Sigmoid colon (tissue), 7 donors: ENCODE results near the gene RAB7A. TPM values are rescaled to one million over a fixed set of nuclear protein-coding genes. Genes with fewer than 3 reads are reported as not detected.

Source experiments
- DNase-seq: peaks from one replicate; pipeline ENCODE4 v3.0.0-alpha.2; 2019
- H3K27ac ChIP-seq, 4 donors: fragments of 200-600 bp; sonication (generic); one replicate each; pipeline ENCODE4 v1.5.1; 2016 to 2019; ENCODE audit warnings: mild to moderate bottlenecking in 1 of 4
- H3K27me3 ChIP-seq, 3 donors: fragments of 200-600 bp; sonication (generic); one replicate each; pipeline ENCODE4 v1.5.1; 2019; ENCODE audit warnings: mild to moderate bottlenecking in 1 of 3
- H3K36me3 ChIP-seq, 4 donors: fragments of 200-600 bp; sonication (generic); one replicate each; pipeline ENCODE4 v1.5.1; 2016 to 2019
- H3K4me1 ChIP-seq, 4 donors: fragments of 200-600 bp; sonication (generic); one replicate each; pipeline ENCODE4 v1.5.1; 2017 to 2019
- H3K4me3 ChIP-seq, 4 donors: fragments of 200-600 bp; sonication (generic); one replicate each; pipeline ENCODE4 v1.5.1; 2017 to 2019; ENCODE audit warnings: mild to moderate bottlenecking in 2 of 4, moderate library complexity in 1 of 4
- H3K9me3 ChIP-seq, 4 donors: fragments of 200-600 bp in 3 of 4; sonication (generic) in 3 of 4; one replicate each; pipeline versions ENCODE4 v1.5.1 to v1.6.1; 2013 to 2019
- CTCF ChIP-seq, 4 experiments: fragments of 450-650 bp in 3 of 4; fragments of 200-600 bp in 1 of 4; IDR thresholded peaks; one replicate each; pipeline ENCODE4 v1.5.1; 2016 to 2019; ENCODE audit warnings: antibody characterized with exemption in 4 of 4, mild to moderate bottlenecking in 3 of 4, moderate library complexity in 2 of 4
- EP300 ChIP-seq, 4 donors: sonication (generic); formaldehyde crosslinking; IDR thresholded peaks; one replicate each; pipeline ENCODE4 v1.6.1; 2017; ENCODE audit warnings: antibody characterized with exemption in 4 of 4
- POLR2A ChIP-seq, 2 donors: fragments of 450-650 bp; IDR thresholded peaks; one replicate each; pipeline ENCODE4 v1.6.1; 2016; ENCODE audit warnings: antibody characterized with exemption in 2 of 2, mild to moderate bottlenecking in 2 of 2, moderate library complexity in 2 of 2
- POLR2AphosphoS5 ChIP-seq, 4 donors: sonication (generic); formaldehyde crosslinking; IDR thresholded peaks; one replicate each; pipeline ENCODE4 v1.6.1; 2017; ENCODE audit warnings: antibody characterized with exemption in 4 of 4
- WGBS, 2 donors: extraction: QIAGEN DNeasy Blood & Tissue Kit; methylation state at CpG; one replicate each; pipeline ENCODE4 v1.1.7; 2013; 5-methylcytosine and 5-hydroxymethylcytosine counted together
- intact Hi-C: fragments of 100-400 bp; cut with DNase I; formaldehyde crosslinking; loops from one replicate; pipeline ENCODE4 v1.15.1; 2023
- polyA plus RNA-seq, 3 donors: library from polyadenylated mRNA; stranded (reverse); fragments of 200-250 nt; gene quantifications; one replicate each; pipeline ENCODE4 v1.2.3, GENCODE V29; 2013
- total RNA-seq, 4 donors: library from RNA; depleted of rRNA; stranded (reverse); fragments of >200 nt; gene quantifications; one replicate each; pipeline ENCODE4 v1.1.0, GENCODE V29; 2016
- donor health status: healthy with polysubstance abuse.
- donor health status: Bipolar disorder and iron deficiency.
- donor health status: healthy.

The RAB7A gene
- 10 to 100 TPM; 73.6 to 100.0 (median 86.8) TPM for total RNA-seq
- 100 to 1,000 TPM; 159 to 275 (median 172) TPM for polyA plus RNA-seq

- no peaks in the 10 kb centered on the region for H3K36me3 ChIP-seq
- H3K27ac ChIP-seq: peak within 1 kb of the TSS; percentile 93 to 99 (median 98)
- intact Hi-C loops: loop anchor here (1.0 to 5.0 kb wide), 5 partner anchors 45 to 152 kb away; partner anchors contain the start of genes ACAD9 and RPN1
- H3K4me1 ChIP-seq: peaks cover 0 to 45% (median 40%) of the 10 kb centered on the region in 4 donors
- H3K27me3 ChIP-seq: no peaks in the 10 kb centered on the region
- peak within 1 kb of the TSS; percentile 80 to 99 (median 94) for H3K4me3 ChIP-seq
- TF ChIP-seq POLR2AphosphoS5 (IDR thresholded peaks at IDR 0.05): peak; percentile 97 to 100 (median 98)
- TF ChIP-seq EP300 (IDR thresholded peaks at IDR 0.05): peak; percentile 43 to 99 (median 81)
- TF ChIP-seq POLR2A (IDR thresholded peaks at IDR 0.05): peak; percentile 87 to 95
- no peak for TF ChIP-seq CTCF (IDR thresholded peaks at IDR 0.05)
- DNase-seq: peak; percentile 99
- WGBS, 2 donors: 0 to 1% methylated on average over 93 of the region's 93 CpGs
- H3K9me3 ChIP-seq: no peaks in the 10 kb centered on the region
Observed at GRCh38 chr3:128726023-128727016, at the start of gene RAB7A. TSS of gene RAB7A (plus strand) at chr3:128726183. CDS start at chr3:128795368, 69,185 bp downstream.

GRCh38 chr3:128679338-128679737 lies 46.6 kb upstream of the RAB7A start:
- TF ChIP-seq POLR2A (IDR thresholded peaks at IDR 0.05) (no peak), POLR2AphosphoS5 (IDR thresholded peaks at IDR 0.05) (no peak), EP300 (IDR thresholded peaks at IDR 0.05) (no peak), CTCF (IDR thresholded peaks at IDR 0.05) (no peak)
- H3K9me3 ChIP-seq: no peaks in the 10 kb centered on the region
- H3K4me1 ChIP-seq: peaks cover 0 to 6% (median 3%) of the 10 kb centered on the region in 4 donors
- H3K27me3 ChIP-seq: no peaks in the 10 kb centered on the region
- WGBS, 2 donors: 96 to 97% methylated on average over 2 of the region's 2 CpGs
- no peaks in the 10 kb centered on the region for H3K36me3 ChIP-seq
- no peak overlapping the region for H3K4me3 ChIP-seq
- intact Hi-C loops: no loop called here
- H3K27ac ChIP-seq: peak overlapping the region in 2 of 4 donors; percentile 90 to 95
- DNase-seq: no peak

- TF ChIP-seq CTCF (IDR thresholded peaks at IDR 0.05): peak; percentile 95 to 100 (median 99)
- peak; percentile 79 to 89 for TF ChIP-seq POLR2A (IDR thresholded peaks at IDR 0.05)
- TF ChIP-seq EP300 (IDR thresholded peaks at IDR 0.05): peak in 1 of 4 donors; percentile 15
- TF ChIP-seq POLR2AphosphoS5 (IDR thresholded peaks at IDR 0.05): peak; percentile 92 to 99 (median 96)
- H3K27ac ChIP-seq: peak overlapping the region; percentile 86 to 95 (median 92)
- no peaks in the 10 kb centered on the region for H3K36me3 ChIP-seq
- intact Hi-C loops: loop anchor here (1.0 to 5.0 kb wide), 6 partner anchors 18 to 198 kb away; partner anchors contain the start of genes ACAD9, RAB7A and RPN1
- H3K4me1 ChIP-seq: peaks cover 0 to 6% (median 3%) of the 10 kb centered on the region in 4 donors
- no peaks in the 10 kb centered on the region for H3K9me3 ChIP-seq
- peak overlapping the region; percentile 54 to 78 (median 62) for H3K4me3 ChIP-seq
- DNase-seq: peak; percentile 99
- no peaks in the 10 kb centered on the region for H3K27me3 ChIP-seq
- WGBS, 2 donors: 0 to 1% methylated on average over 67 of the region's 67 CpGs
Observed at GRCh38 chr3:128680603-128681368, 45.2 kb upstream of the RAB7A start.

GRCh38 chr3:128681369-128681829 lies 44.6 kb upstream of the RAB7A start:
- Histone ChIP-seq H3K27ac (peak overlapping the region; percentile 86 to 95 (median 92)), H3K4me3 (peak overlapping the region; percentile 54 to 78 (median 62)), H3K9me3 (no peaks in the 10 kb centered on the region), H3K36me3 (no peaks in the 10 kb centered on the region), H3K4me1 (peaks cover 0 to 6% (median 3%) of the 10 kb centered on the region in 4 donors), H3K27me3 (no peaks in the 10 kb centered on the region)
- intact Hi-C loops: loop anchor here (1.0 to 5.0 kb wide), 5 partner anchors 17 to 197 kb away; partner anchors contain the start of genes ACAD9 and RAB7A
- DNase-seq: no peak
- 30 to 40% methylated on average over 9 of the region's 9 CpGs for WGBS, 2 donors
- TF ChIP-seq POLR2A (IDR thresholded peaks at IDR 0.05): no peak
- TF ChIP-seq POLR2AphosphoS5 (IDR thresholded peaks at IDR 0.05): no peak
- no peak for TF ChIP-seq EP300 (IDR thresholded peaks at IDR 0.05)
- no peak for TF ChIP-seq CTCF (IDR thresholded peaks at IDR 0.05)
